ENCODE data around the gene NAALADL2.

The NAALADL2 gene

GRCh38 chr3:175464362-175464761 lies 605.2 kb downstream of the NAALADL2 start:
- TF ChIP-seq, protein P1, sequence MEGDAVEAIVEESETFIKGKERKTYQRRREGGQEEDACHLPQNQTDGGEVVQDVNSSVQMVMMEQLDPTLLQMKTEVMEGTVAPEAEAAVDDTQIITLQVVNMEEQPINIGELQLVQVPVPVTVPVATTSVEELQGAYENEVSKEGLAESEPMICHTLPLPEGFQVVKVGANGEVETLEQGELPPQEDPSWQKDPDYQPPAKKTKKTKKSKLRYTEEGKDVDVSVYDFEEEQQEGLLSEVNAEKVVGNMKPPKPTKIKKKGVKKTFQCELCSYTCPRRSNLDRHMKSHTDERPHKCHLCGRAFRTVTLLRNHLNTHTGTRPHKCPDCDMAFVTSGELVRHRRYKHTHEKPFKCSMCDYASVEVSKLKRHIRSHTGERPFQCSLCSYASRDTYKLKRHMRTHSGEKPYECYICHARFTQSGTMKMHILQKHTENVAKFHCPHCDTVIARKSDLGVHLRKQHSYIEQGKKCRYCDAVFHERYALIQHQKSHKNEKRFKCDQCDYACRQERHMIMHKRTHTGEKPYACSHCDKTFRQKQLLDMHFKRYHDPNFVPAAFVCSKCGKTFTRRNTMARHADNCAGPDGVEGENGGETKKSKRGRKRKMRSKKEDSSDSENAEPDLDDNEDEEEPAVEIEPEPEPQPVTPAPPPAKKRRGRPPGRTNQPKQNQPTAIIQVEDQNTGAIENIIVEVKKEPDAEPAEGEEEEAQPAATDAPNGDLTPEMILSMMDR (IDR thresholded peaks at IDR 0.05; ENCODE audit: insufficient read depth, low read depth, low read length, missing control alignments) = no peak
- DNase-seq (ENCODE audit: low read depth) = no peak
- no peak overlapping the region for H3K4me3 ChIP-seq (ENCODE audit: low read depth, low read length)

GRCh38 chr3:175469124-175469523 lies 610.0 kb downstream of the NAALADL2 start:
- H3K4me3 ChIP-seq (ENCODE audit: low read depth, low read length) = no peak overlapping the region
- no peak for DNase-seq (ENCODE audit: low read depth)
- TF ChIP-seq, protein P1 (IDR thresholded peaks at IDR 0.05; ENCODE audit: insufficient read depth, low read depth, low read length, missing control alignments) = no peak

- DNase-seq (ENCODE audit: low read depth) = no peak
- H3K4me3 ChIP-seq (ENCODE audit: low read depth, low read length) = no peak overlapping the region
- TF ChIP-seq, protein P1 (IDR thresholded peaks at IDR 0.05; ENCODE audit: insufficient read depth, low read depth, low read length, missing control alignments) = no peak
Observed at GRCh38 chr3:175475765-175476164, 616.6 kb downstream of the NAALADL2 start.

GRCh38 chr3:175476489-175476888 lies 617.4 kb downstream of the NAALADL2 start:
- DNase-seq (ENCODE audit: low read depth) = no peak
- TF ChIP-seq, protein P1 (IDR thresholded peaks at IDR 0.05; ENCODE audit: insufficient read depth, low read depth, low read length, missing control alignments) = no peak
- H3K4me3 ChIP-seq (ENCODE audit: low read depth, low read length) = no peak overlapping the region

DNA sequence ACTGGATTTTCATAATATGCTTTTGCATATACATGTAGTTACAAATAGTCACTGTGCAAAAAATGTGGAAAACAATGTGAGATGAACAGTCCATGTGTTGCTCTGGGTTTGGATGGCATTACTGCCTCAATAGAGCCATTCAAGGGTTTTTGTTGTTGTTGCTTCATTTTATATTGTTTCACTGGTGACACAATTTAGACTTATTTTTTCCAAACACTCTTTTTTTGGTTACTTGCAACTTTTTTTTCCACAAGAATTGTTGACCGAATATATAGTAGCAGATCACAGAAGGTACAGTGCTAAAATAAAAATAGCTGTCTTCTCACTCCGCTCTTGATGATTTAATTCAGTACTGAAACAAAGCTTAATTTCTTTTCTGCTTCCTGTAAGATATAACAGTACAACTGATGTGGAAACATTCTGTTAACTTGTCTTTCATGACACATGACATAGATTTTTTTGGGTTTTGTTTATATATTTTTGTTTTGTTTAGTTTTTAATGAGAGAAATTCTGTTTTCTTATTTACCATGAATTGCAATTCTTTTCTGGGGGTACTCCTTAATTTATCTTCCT lies 618.6 kb downstream of the NAALADL2 start:
- peak; percentile 37 for DNase-seq (ENCODE audit: low read depth)
- TF ChIP-seq, protein P1 (IDR thresholded peaks at IDR 0.05; ENCODE audit: insufficient read depth, low read depth, low read length, missing control alignments) = no peak
- no peak overlapping the region for H3K4me3 ChIP-seq (ENCODE audit: low read depth, low read length)

GRCh38 chr3:175478301-175478700 lies 619.2 kb downstream of the NAALADL2 start:
- no peak overlapping the region for H3K4me3 ChIP-seq (ENCODE audit: low read depth, low read length)
- DNase-seq (ENCODE audit: low read depth) = no peak
- TF ChIP-seq, protein P1 (IDR thresholded peaks at IDR 0.05; ENCODE audit: insufficient read depth, low read depth, low read length, missing control alignments) = no peak

DNA sequence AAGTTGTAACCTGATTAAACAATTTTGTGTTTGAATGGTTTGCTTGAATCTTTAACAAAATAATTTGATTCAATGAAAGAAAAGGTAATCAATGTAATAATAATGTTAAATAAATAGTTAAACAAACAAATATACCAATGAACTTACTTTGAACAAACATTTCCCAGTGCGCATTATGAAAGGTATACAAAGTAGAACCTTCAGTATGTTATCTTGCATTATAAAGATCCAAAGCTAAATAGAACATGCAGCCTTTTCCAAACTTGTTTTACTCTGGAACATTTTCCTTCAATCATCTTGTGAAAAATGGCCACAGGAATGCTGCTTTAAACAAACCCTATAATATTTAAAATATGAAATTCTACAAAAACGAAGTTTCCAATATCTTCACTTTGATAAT lies 620.0 kb downstream of the NAALADL2 start:
- TF ChIP-seq, protein P1 (IDR thresholded peaks at IDR 0.05; ENCODE audit: insufficient read depth, low read depth, low read length, missing control alignments) = no peak
- no peak for DNase-seq (ENCODE audit: low read depth)
- no peak overlapping the region for H3K4me3 ChIP-seq (ENCODE audit: low read depth, low read length)

All from GM12865 (cell line).